Naive B cell (primary cell): ENCODE data around the gene DPH6. TPM values are rescaled to one million over a fixed set of nuclear protein-coding genes. Genes with fewer than 3 reads are reported as not detected.
"Not testable (repeated sequence)": the region's sequence is repeated elsewhere in the genome, so short reads cannot be mapped to it uniquely, and the experiment has no call there.

Source experiments
- ATAC-seq, 2 donors: fragments of 150-1000 bp; cut with Tn5 transposase; 2 replicates each; pipeline ENCODE4 v1.10.0; 2021; ENCODE audit warnings: low read depth in 2 of 2, mild to moderate bottlenecking in 2 of 2, moderate library complexity in 2 of 2
- DNase-seq: peaks from one replicate; pipeline ENCODE4 v3.0.0; 2022
- H3K27ac Mint-ChIP-seq, 6 donors: one replicate each; pipeline ENCODE4 v1.8.0; 2020 to 2022; ENCODE audit warnings: mild to moderate bottlenecking in 6 of 6, mixed read lengths in 6 of 6, moderate library complexity in 5 of 6, inconsistent platforms in 2 of 6
- H3K27me3 Mint-ChIP-seq, 3 donors: one replicate each; pipeline ENCODE4 v1.8.0; 2021 to 2022; ENCODE audit warnings: mixed read lengths in 3 of 3, mild to moderate bottlenecking in 1 of 3
- H3K36me3 Mint-ChIP-seq, 2 donors: one replicate each; pipeline ENCODE4 v1.8.0; 2020 to 2022; ENCODE audit warnings: mixed read lengths in 2 of 2, inconsistent platforms in 1 of 2, mild to moderate bottlenecking in 1 of 2
- H3K4me1 Mint-ChIP-seq, 3 donors: one replicate each; pipeline ENCODE4 v1.8.0; 2020 to 2022; ENCODE audit warnings: mixed read lengths in 3 of 3, inconsistent platforms in 1 of 3, mild to moderate bottlenecking in 1 of 3, moderate library complexity in 1 of 3
- H3K4me3 Mint-ChIP-seq, 8 donors: one replicate each; pipeline ENCODE4 v1.8.0; 2020 to 2022; ENCODE audit warnings: mild to moderate bottlenecking in 8 of 8, mixed read lengths in 8 of 8, moderate library complexity in 8 of 8, inconsistent platforms in 2 of 8
- H3K9me3 Mint-ChIP-seq, 7 donors: one replicate each; pipeline ENCODE4 v1.8.0; 2020 to 2022; ENCODE audit warnings: mixed read lengths in 7 of 7, mild to moderate bottlenecking in 5 of 7, inconsistent platforms in 2 of 7, moderate library complexity in 1 of 7
- polyA plus RNA-seq, 6 donors: library from polyadenylated mRNA; unstranded; fragments of 300-500 nt; fragmentation: Illumina TruSeq; gene quantifications; one replicate each; pipeline ENCODE4 v1.2.3, GENCODE V29; 2021; ENCODE audit warnings: low read depth in 6 of 6

Gene DPH6
- polyA plus RNA-seq, 6 donors from 2014 or later, result 14.1 to 31.0 (median 22.3) TPM

GRCh38 chr15:35379972-35380371 lies 166.0 kb downstream of the DPH6 start:
- ATAC-seq, result no peak
- H3K4me1 Mint-ChIP-seq, result no peaks in the 10 kb centered on the region
- H3K9me3 Mint-ChIP-seq, result peaks cover 0 to 12% (median 8%) of the 10 kb centered on the region in 7 donors
- no peak for DNase-seq
- no peaks in the 10 kb centered on the region for H3K27me3 Mint-ChIP-seq
- H3K4me3 Mint-ChIP-seq, result no peak overlapping the region
- H3K36me3 Mint-ChIP-seq, result peaks cover 16 to 19% of the 10 kb centered on the region in 2 donors
- H3K27ac Mint-ChIP-seq, result no peak overlapping the region

- Mint-ChIP-seq H3K9me3 (peaks cover 0 to 12% (median 8%) of the 10 kb centered on the region in 7 donors), H3K36me3 (peaks cover 16 to 19% of the 10 kb centered on the region in 2 donors)
- H3K27ac Mint-ChIP-seq, H3K4me3 Mint-ChIP-seq, H3K4me1 Mint-ChIP-seq, DNase-seq, H3K27me3 Mint-ChIP-seq, ATAC-seq: not testable (repeated sequence)
Observed at GRCh38 chr15:35378454-35378853, 167.5 kb downstream of the DPH6 start.

- no peaks in the 10 kb centered on the region for H3K4me1 Mint-ChIP-seq
- no peak overlapping the region for H3K27ac Mint-ChIP-seq
- peaks cover 33 to 35% of the 10 kb centered on the region in 2 donors for H3K36me3 Mint-ChIP-seq
- no peak for ATAC-seq
- H3K4me3 Mint-ChIP-seq, result no peak overlapping the region
- no peak for DNase-seq
- H3K27me3 Mint-ChIP-seq, result no peaks in the 10 kb centered on the region
- H3K9me3 Mint-ChIP-seq, result peaks cover 0 to 12% (median 8%) of the 10 kb centered on the region in 7 donors
Observed at GRCh38 chr15:35376707-35377106, 169.3 kb downstream of the DPH6 start.

- ATAC-seq, result no peak
Observed at GRCh38 chr15:35374661-35375060, 171.3 kb downstream of the DPH6 start.

GRCh38 chr15:35362195-35362829 lies 183.7 kb downstream of the DPH6 start:
- no peaks in the 10 kb centered on the region for H3K27me3 Mint-ChIP-seq
- H3K27ac Mint-ChIP-seq, result no peak overlapping the region
- peaks cover 21 to 92% (median 52%) of the 10 kb centered on the region in 7 donors for H3K9me3 Mint-ChIP-seq
- no peak overlapping the region for H3K4me3 Mint-ChIP-seq
- ATAC-seq (no peak), DNase-seq (no peak)
- H3K36me3 Mint-ChIP-seq, result peaks cover 32 to 41% of the 10 kb centered on the region in 2 donors
- no peaks in the 10 kb centered on the region for H3K4me1 Mint-ChIP-seq

More at GRCh38 chr15:35374661-35375060, 171.3 kb downstream of the DPH6 start:
- DNase-seq, result no peak
- Mint-ChIP-seq H3K36me3 (peaks cover 48 to 53% of the 10 kb centered on the region in 2 donors), H3K27ac (peak overlapping the region in 1 of 6 donors; percentile 2), H3K4me3 (no peak overlapping the region), H3K4me1 (no peaks in the 10 kb centered on the region), H3K27me3 (no peaks in the 10 kb centered on the region), H3K9me3 (peaks cover 0 to 12% (median 8%) of the 10 kb centered on the region in 7 donors)

- H3K27ac Mint-ChIP-seq, result peak overlapping the region in 1 of 6 donors; percentile 58
- H3K4me3 Mint-ChIP-seq, result no peak overlapping the region
- ATAC-seq, result no peak
- no peak for DNase-seq
- H3K36me3 Mint-ChIP-seq, result peaks cover 15 to 33% of the 10 kb centered on the region in 2 donors
- H3K4me1 Mint-ChIP-seq, result no peaks in the 10 kb centered on the region
- H3K9me3 Mint-ChIP-seq, result peaks cover 21 to 88% (median 63%) of the 10 kb centered on the region in 7 donors
- H3K27me3 Mint-ChIP-seq, result no peaks in the 10 kb centered on the region
Observed at GRCh38 chr15:35358824-35359223, 187.1 kb downstream of the DPH6 start.

GRCh38 chr15:35351059-35351458 lies 194.9 kb downstream of the DPH6 start:
- H3K4me1 Mint-ChIP-seq, result no peaks in the 10 kb centered on the region
- no peak overlapping the region for H3K27ac Mint-ChIP-seq
- H3K9me3 Mint-ChIP-seq, result peaks cover 15 to 55% (median 42%) of the 10 kb centered on the region in 7 donors
- no peaks in the 10 kb centered on the region for H3K27me3 Mint-ChIP-seq
- no peak for DNase-seq
- no peak for ATAC-seq
- peaks cover 3 to 12% of the 10 kb centered on the region in 2 donors for H3K36me3 Mint-ChIP-seq
- no peak overlapping the region for H3K4me3 Mint-ChIP-seq

- Mint-ChIP-seq H3K9me3 (peaks cover 6 to 44% (median 33%) of the 10 kb centered on the region in 7 donors), H3K27me3 (no peaks in the 10 kb centered on the region), H3K27ac (no peak overlapping the region), H3K36me3 (peaks cover under 1 to 3% of the 10 kb centered on the region in 2 donors), H3K4me1 (no peaks in the 10 kb centered on the region), H3K4me3 (no peak overlapping the region)
- DNase-seq (no peak), ATAC-seq (no peak)
Observed at GRCh38 chr15:35349916-35350315, 196.0 kb downstream of the DPH6 start.

- Mint-ChIP-seq H3K27ac (no peak overlapping the region), H3K4me3 (no peak overlapping the region), H3K36me3 (no peaks in the 10 kb centered on the region), H3K27me3 (no peaks in the 10 kb centered on the region), H3K4me1 (no peaks in the 10 kb centered on the region), H3K9me3 (peaks cover 0 to 9% (median under 1%) of the 10 kb centered on the region in 7 donors)
- ATAC-seq (no peak), DNase-seq (no peak)
Observed at GRCh38 chr15:35330916-35331315, 215.0 kb downstream of the DPH6 start.

- no peak for ATAC-seq
- Mint-ChIP-seq H3K9me3 (peaks cover 0 to 9% (median 0%) of the 10 kb centered on the region in 7 donors), H3K27ac (no peak overlapping the region), H3K36me3 (no peaks in the 10 kb centered on the region), H3K27me3 (no peaks in the 10 kb centered on the region), H3K4me3 (no peak overlapping the region), H3K4me1 (no peaks in the 10 kb centered on the region)
- DNase-seq, result no peak
Observed at GRCh38 chr15:35330048-35330695, 215.8 kb downstream of the DPH6 start.

GRCh38 chr15:35329521-35329961 lies 216.4 kb downstream of the DPH6 start:
- no peak overlapping the region for H3K27ac Mint-ChIP-seq
- H3K4me3 Mint-ChIP-seq, result no peak overlapping the region
- no peaks in the 10 kb centered on the region for H3K36me3 Mint-ChIP-seq

GRCh38 chr15:35328836-35329235 lies 217.1 kb downstream of the DPH6 start:
- H3K27me3 Mint-ChIP-seq, H3K9me3 Mint-ChIP-seq, H3K36me3 Mint-ChIP-seq, H3K4me1 Mint-ChIP-seq, DNase-seq, H3K27ac Mint-ChIP-seq, H3K4me3 Mint-ChIP-seq, ATAC-seq: not testable (repeated sequence)

More at GRCh38 chr15:35329521-35329961, 216.4 kb downstream of the DPH6 start:
- Mint-ChIP-seq H3K9me3 (peaks cover 0 to 4% (median 0%) of the 10 kb centered on the region in 7 donors), H3K4me1 (no peaks in the 10 kb centered on the region), H3K27me3 (no peaks in the 10 kb centered on the region)
- DNase-seq (no peak), ATAC-seq (no peak)

- Mint-ChIP-seq H3K27ac (no peak overlapping the region), H3K36me3 (no peaks in the 10 kb centered on the region), H3K4me3 (no peak overlapping the region), H3K4me1 (no peaks in the 10 kb centered on the region), H3K9me3 (peaks cover 0 to under 1% (median 0%) of the 10 kb centered on the region in 7 donors), H3K27me3 (no peaks in the 10 kb centered on the region)
- ATAC-seq (no peak), DNase-seq (no peak)
Observed at GRCh38 chr15:35327789-35328188, 218.2 kb downstream of the DPH6 start.

- no peak for ATAC-seq
- H3K9me3 Mint-ChIP-seq, result no peaks in the 10 kb centered on the region
- H3K36me3 Mint-ChIP-seq, result no peaks in the 10 kb centered on the region
- H3K4me3 Mint-ChIP-seq, result no peak overlapping the region
- H3K27ac Mint-ChIP-seq, result no peak overlapping the region
- no peaks in the 10 kb centered on the region for H3K4me1 Mint-ChIP-seq
- H3K27me3 Mint-ChIP-seq, result no peaks in the 10 kb centered on the region
- no peak for DNase-seq
Observed at GRCh38 chr15:35325374-35325941, 220.5 kb downstream of the DPH6 start.
